Stimulated activated naive CD8-positive, alpha-beta T cell treated with anti-CD3 and anti-CD28 coated beads, Interleukin-15, Interleukin-2, amounts not matched to agents 100 U/mL and 50 U/mL, for 24 hours (primary cell): ENCODE data around the gene SIGLEC12.
"Not testable (repeated sequence)": the region's sequence is repeated elsewhere in the genome, so short reads cannot be mapped to it uniquely, and the experiment has no call there.

Experiments
- ATAC-seq: fragments of 150-1000 bp; cut with Tn5 transposase; one replicate; pipeline ENCODE4 v1.10.0; 2021
- DNase-seq: peaks from one replicate; pipeline ENCODE4 v3.0.0; 2021

SIGLEC12 gene

DNA sequence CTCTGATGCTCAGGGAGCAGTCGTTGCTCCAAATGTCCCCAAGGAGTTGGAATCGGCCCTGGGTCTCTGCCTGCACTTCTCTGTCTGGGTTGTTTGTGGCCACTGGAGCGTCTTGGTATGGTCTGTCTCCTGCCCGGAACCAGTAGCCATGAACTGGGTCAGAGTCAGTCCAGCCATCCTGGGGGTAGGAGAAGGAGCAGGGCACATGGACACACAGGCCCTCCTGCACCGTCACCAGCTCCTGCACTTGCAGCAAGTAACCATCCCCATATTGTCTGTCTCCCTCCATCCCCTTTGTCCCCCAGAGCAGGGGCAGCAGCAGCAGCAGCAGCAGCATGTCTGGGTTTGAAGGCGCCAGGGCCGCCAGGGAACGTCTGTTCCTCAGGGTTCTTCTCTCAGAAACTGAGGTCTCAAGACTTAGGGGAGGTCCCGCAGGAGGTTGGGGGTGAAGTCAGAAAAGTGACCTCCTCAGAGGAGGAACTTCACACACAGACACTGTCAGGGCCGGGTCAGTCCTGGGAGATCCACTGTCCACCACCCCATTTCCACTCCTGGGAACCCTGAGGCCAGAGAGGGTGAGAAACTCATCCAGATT is 43.5 kb downstream of the SIGLEC12 start, which contains the start of gene SIGLEC8:
Gene SIGLEC8 (minus strand): TSS at position 404 of the 595 bp plus-strand sequence. CDS start 67 bp downstream, at position 337.
- no peak for DNase-seq

DNA sequence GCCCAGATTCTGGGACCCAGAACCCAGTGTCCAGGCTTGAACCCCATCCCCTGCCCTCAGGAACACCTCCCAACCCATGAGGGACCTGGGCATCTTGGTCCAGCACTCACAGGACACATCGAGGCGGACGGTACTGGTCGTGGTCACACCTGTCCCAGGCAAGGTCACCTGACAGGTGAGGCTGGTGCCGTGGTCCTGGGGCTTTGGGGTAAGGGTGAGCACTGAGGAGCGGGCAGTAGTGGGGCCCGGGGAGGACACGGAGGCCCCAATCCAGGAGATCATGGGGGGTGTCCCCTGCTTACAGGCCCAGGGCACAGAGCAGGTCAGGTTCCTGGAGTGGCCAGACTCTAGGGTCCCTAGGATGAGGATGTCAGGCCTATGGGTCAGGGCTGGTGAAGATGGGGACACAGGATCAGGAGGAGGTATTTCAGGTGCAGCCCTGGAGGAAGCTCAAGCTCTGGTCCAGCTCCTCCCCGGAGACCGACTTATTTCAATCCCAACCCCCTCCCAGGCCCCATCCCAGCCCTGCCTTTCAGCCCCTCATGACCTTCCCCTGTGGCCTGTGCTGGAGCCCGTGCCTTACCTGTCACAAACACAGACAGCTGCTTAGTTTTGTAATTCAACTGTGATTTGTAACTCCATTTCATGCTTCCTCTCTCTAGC is 44.1 kb downstream of the SIGLEC12 start:
- ATAC-seq (no peak), DNase-seq (no peak)

More for the DNA sequence above, 43.5 kb downstream of the SIGLEC12 start, which contains the start of gene SIGLEC8:
- no peak for ATAC-seq

DNA sequence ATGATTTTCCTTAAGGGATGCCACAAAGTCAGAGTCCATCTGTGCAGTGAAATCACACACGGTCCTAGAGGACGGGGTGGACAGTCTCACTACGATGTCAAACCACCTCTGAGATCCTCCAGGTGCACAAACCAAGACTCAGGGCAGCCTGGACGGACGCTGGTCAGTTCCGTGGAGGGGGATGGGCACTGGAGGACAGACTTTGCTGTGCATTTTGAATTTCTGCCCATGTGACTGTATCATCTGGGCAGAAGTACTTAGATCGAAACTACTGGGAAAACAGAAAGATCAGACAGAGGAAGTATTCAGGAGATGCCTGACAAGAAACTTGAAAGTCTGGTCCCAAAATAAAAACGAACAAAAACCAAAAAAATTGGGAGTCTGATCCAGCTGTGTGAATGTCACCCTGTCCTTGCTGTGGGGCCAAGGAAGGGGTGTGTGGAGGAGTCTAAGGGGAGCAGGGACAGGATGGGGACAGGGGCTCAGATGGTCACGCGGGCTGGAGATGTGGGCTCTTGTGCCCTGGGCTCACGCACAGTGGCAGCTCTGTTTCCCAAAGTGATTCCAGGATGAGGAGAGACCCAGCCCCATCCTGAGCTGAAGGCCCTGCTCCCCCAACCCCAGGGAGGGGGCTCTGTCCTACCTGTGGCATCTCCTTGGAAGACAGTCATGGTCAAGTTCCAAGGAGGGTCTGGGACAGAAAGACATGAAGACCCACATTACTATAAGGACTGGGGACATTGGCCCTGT is 44.9 kb downstream of the SIGLEC12 start:
- ATAC-seq (no peak), DNase-seq (no peak)

DNA sequence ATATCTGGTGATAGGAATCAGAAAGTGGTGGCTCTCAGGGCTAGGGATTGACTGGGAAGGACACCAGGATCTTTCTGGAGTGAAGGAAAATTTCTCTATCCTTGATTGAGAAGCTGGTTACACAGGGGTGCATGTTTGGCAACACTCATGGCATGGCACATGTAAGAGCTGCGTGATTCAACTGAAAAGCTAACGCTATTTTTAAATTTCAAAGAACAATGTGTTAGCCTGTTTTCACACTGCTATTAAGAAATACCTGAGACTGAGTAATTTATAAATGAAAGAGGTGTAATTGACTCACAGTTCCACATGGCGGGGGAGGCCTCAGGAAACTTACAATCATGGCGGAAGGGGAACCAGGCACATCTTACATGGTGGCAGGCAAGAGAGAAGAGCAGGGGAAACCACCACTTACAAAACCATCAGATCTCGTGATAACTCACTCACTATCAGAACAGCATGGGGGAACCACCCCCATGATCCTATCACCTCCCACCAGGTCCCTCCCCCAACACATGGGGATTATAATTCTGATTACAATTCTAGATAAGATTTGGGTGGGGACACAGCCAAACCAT is 50.8 kb downstream of the SIGLEC12 start:
- DNase-seq (peak; percentile 32), ATAC-seq (no peak)

DNA sequence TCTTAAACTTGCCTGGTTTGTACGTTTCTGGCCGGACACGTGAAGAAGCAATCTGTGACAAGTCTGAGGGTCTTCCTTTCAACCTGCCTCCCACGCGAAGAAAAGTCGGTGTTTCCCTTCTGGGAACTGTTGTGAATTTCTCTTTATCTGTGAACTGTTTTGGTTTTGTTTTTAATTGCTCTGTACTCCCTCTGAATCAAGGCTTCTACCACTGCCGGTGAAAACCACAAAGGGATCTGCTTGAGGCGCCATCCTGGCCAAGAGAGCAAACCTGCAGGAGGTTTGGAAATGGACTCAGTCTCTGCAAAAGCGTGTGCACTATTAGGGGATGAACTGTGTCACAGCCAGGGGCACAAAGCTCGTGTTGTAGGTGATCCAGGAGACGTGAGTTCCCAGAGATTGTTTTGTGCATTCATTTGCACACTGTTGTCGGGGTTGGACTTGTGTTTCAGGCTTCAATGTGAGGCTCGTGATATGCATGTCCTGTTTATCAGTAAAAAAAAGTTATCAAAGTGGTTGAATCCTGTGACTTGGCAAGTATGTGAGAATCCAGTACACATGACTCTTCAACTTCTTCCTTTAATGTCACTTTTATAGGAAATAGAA is 53.1 kb downstream of the SIGLEC12 start:
- DNase-seq, result peak; percentile 68
- peak; percentile 91 for ATAC-seq

DNA sequence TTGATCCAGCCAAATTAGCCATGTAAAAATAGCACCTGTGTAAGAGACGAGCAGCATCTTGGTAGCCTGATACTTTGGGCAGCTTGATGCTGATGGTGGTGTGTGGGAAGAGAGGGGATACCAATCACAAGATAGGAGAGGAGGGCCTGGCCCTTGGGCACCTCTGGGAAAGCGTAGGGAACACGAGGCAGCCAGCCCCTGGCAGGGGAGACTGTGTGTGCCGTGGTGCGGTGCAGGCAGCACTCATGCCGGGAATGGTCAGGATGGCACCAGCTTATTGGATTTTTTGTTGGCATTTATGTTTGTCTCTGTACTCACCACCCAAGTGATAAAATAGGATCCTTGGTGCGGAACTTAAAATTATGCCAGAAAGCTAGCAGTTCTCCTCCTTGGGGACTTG is 53.6 kb downstream of the SIGLEC12 start:
- ATAC-seq, result no peak

DNA sequence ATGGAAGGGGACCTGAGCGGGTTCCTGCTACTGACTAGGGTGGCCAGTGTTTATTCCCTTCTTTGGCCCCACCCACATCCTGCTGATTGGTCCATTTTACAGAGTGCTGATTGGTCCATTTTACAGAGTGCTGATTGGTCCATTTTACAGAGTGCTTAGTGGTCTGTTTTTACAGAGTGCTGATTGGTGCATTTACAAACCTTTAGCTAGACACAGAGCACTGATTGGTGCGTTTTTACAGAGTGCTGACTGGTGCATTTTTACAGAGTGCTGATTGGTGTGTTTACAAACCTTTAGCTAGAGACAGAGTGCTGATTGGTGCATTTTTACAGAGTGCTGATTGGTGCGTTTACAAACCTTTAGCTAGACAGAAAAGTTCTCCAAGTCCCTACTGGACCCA is 54.1 kb downstream of the SIGLEC12 start:
- not testable (repeated sequence) for DNase-seq, ATAC-seq

More for the DNA sequence above, 53.6 kb downstream of the SIGLEC12 start:
- DNase-seq, result no peak

DNA sequence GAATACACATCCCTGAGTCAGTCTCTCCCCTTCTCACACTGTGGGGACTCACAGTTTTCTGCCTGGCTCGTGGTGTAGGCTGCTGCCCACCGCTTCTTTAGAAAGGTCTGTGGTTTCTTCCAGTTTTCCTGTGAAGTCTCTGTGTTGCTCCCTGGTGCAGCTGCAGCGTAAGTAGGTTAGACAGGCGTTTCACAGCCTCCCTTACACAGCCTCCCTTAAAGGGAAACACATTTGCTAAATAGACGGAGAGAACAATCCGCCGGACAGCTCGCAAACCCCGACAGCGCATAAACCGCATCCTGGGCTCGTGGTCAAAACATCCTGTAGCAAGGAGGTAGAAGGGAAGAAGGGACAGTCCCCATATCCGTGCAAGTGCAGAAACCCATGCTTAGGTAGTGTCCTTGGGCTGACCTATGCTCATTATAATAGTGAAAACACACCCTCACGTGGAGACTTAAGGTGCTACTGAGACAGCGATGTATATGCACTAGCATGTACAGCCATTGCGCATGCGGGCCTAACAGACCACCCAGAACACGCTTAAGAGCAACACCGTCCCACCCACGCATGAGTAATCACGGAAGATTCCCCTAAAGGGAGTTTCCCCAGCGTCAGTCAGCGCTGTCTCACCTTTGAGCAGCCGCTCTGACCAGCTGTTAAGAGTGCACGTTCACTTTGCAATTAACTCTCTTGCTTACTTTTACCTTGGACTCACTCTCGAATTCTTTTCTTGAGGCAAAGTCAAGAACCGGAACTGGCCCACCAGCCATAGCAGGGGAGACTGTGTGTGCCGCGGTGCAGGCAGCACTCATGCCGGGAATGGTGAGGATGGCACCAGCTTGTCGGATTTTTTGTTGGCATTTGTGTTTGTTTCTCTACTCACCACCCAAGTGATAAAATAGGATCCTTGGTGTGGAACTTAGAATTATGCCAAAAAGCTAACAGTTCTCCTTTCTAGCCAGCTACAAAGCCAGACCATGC is 59.9 kb downstream of the SIGLEC12 start:
- DNase-seq (peak; percentile 85), ATAC-seq (peak; percentile 90)
